Neural progenitor cell (in vitro differentiated cells): Measurements from ENCODE around the gene NAA35.

Experiments used
- CTCF ChIP-seq: fragments of 200-600 bp; sonication (generic); IDR thresholded peaks from 2 replicates; pipeline ENCODE4 v1.5.1; 2017; ENCODE audit warnings: antibody characterized with exemption, mild to moderate bottlenecking
- EZH2 ChIP-seq: fragments of 200-600 bp; sonication (generic); IDR thresholded peaks from 2 replicates; pipeline ENCODE4 v1.6.1; 2017; ENCODE audit warnings: antibody characterized with exemption, mild to moderate bottlenecking, moderate library complexity

DNA sequence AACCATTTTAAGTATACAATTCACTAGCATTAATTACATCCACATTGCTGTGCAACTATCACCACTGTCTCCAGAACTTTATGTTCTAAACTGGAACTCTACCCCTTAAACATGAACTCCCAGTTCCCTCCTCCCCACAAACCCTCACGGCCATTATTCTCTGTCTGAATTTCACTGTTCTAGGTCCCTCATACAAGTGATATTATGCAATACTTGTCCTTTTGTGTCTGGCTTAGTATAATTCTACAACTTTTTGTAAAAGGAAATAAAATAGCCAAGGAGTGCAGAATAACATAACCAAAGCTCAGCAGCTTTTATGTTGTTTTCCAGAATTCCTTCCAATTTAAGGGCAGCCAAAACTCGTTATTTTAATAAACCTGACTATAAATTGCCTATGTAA, 53.2 kb downstream of the NAA35 start:
- TF ChIP-seq CTCF (no peak), EZH2 (no peak)
